Measurements from ENCODE around the gene BDH1.

DNA sequence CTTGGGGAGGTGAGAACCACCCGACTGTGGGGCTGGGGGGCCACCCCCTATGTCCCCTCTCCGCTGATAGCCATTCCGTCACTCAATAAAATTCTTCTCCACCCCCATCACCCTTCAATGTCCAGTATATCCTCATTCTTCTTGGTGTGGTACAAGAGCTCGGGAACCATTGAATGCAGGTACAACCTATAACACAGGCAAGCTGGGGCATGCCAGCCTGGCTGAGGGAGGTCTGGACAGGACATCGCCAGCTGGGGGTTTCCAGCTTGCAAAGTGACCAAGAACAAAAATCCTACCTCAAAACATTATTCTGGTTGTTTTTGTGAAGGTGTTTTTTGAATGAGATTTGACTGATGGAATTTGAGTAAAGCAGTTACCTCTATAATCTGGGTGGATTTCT, 19.6 kb upstream of the BDH1 start:
- TF ChIP-seq EZH2 (IDR thresholded peaks at IDR 0.05): no peak
- no peak for TF ChIP-seq POLR2AphosphoS5 (IDR thresholded peaks at IDR 0.05; ENCODE audit: borderline replicate concordance, low read depth, low read length)
